ENCODE data around the gene GEMIN4.
A peak's percentile ranks its signal among the peaks of the same experiment; 100 is the strongest.
"Not testable (repeated sequence)": the region's sequence is repeated elsewhere in the genome, so short reads cannot be mapped to it uniquely, and the experiment has no call there.

The GEMIN4 gene

DNA sequence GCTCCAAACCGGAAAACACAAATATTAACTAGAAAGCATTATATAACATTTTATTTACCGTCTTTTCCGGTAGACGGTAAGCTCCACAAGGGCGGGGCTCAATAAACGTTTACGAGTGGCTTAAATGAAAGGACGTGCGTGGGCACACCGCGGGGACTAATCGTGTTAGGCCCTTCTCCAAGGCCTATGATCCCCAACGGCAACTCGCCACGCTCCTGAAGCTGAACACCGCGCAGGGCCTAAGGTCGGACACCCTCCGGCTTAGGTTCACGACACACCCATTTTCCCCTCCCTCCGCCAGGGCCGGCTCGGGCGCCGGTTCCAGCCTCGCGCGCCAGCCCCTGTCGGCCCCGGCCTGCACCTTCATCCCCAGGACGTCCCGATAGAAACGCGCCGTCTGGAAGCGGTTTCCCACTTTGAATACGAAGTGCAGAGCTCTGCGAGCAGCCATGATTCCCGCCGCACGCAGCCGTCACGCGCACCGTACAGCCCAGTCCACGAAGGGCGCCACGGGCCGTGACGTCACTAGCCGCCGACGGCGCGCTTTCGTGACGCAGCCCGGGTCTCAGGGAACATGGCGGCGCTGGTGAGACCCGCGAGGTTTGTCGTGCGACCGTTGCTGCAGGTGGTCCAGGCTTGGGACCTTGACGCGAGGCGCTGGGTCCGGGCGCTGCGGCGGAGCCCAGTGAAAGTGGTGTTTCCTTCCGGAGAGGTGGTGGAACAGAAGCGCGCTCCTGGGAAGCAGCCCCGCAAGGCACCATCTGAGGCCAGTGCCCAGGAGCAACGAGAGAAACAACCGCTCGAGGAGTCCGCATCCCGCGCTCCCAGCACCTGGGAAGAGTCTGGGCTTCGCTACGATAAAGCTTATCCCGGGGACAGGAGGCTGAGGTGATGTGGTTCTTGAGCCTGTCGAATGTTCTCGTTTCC, 30.0 kb upstream of the GEMIN4 start, which contains the start of the genes GLOD4 and MRM3:
Gene GLOD4, minus strand, starts transcription at position 476 of the 927 bp plus-strand sequence. Its CDS starts 25 bp downstream, at position 451.
Gene MRM3, plus strand, starts transcription at position 549 of the 927 bp plus-strand sequence. Its CDS starts 26 bp downstream, at position 575.
- DNase-seq (ENCODE audit: low read depth in 1 of 2, low spot score in 1 of 2) = peak; percentile 86 to 95

DNA sequence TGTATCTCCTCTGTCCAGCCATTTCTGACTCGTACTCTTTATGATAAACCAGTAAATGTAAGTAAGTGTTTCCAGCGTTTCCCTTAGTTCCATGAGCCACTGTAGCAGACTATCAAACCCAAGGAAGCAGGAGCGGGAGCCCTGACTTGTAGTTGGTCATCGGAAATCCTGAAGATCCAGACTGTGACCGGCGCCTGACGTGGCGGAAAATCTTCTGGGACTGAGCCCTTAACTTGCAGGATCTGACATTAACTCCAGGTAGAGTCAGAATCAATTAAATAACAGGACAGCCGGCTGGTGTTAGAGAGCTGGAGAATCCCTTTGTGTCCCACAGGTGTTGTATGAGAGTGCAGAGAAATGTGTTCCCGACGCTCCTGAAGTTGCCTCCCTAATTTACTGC, 26.0 kb upstream of the GEMIN4 start:
- no peak for DNase-seq (ENCODE audit: low read depth in 1 of 2, low spot score in 1 of 2)

DNA sequence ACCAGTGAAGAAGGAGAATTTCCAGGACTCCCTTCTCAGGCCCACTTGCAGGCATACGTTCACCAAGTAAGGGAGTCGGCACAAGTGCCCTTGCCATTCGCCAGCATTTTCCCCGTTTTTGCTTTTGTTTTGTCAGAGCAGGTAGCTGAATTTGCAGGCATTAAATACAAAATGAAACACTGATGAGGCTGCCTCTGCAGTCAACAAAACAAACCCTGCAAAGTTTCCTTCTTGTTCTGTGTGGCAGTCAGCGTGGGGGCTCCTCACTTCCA, 22.2 kb upstream of the GEMIN4 start:
- no peak for DNase-seq (ENCODE audit: low read depth in 1 of 2, low spot score in 1 of 2)

DNA sequence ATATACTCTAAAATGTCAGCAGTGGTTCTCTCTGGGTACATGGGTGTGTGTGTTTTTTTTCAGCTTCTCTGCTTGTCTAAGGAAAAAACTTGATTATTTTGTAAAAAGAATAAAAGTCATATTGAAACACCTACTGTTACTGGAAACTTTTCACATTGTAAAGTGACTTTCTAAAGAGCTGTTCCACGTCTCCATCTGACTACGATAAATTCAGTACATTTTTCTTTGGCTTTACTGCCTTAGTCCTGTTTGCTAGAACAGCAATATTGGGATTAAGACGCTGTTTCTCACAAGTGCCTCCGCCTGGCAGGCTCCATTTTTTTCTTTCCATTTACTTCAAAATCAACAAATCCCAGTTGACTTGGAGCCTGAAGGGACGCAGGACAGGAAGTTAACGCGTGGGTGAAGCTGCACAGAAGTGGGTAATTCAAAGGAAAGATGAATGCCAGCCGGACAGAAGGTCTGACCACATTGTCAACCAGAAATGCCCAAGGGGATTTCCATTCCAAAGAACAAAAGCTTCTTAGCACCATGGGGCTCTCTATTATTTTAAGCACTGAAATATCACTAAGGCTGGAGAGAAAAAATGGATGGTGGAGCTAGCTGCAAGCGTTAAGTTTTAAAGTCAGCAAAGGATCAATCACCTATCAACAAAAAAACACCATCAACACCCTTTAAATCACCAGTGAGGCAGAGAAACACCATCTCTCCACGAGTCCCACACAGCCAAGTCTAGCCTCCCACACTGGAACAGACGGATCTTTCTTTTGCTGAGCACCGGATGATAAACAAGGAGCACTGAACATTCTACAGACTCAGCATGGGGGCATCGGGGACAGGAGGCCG, 21.6 kb upstream of the GEMIN4 start:
- DNase-seq (ENCODE audit: low read depth in 1 of 2, low spot score in 1 of 2) = no peak

DNA sequence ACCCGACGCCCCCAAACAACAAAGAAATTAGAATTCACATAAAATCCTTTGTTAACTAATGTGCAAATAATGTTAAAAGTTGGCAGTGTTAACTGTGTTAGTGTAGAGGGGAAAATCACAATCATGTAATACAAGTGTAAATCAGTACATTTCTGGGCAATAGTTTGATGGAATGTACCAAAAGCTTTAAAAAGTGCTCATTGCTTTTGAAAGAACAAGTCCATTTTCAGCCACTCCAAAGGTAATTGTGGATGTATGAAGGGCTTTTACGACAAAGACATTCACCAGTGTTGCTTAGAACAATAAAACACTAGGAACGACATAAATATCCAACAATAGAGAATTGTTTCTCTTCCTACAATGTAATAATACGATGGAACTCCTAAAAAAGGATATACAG, 21.0 kb upstream of the GEMIN4 start:
- DNase-seq (ENCODE audit: low read depth in 1 of 2, low spot score in 1 of 2) = no peak

DNA sequence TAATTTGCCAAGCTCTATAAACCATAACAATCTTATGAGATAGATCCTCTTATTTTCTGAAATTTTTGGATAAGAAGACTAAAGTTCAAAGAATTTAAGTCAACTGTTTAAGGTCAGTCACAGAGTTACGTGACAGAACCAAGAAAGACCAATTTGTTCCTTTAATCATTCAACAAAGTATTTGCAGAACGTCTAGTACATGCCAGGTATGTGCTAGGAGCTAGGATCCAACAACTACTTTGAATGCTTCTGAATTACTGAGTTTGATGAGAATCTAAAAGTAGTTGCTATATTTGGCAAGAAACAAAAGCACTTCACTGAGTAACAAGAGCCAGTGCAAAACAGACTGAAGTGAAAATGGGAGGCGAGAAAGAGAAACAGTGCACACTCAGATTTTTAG, 15.0 kb upstream of the GEMIN4 start:
- DNase-seq (ENCODE audit: low read depth in 1 of 2, low spot score in 1 of 2) = no peak

DNA sequence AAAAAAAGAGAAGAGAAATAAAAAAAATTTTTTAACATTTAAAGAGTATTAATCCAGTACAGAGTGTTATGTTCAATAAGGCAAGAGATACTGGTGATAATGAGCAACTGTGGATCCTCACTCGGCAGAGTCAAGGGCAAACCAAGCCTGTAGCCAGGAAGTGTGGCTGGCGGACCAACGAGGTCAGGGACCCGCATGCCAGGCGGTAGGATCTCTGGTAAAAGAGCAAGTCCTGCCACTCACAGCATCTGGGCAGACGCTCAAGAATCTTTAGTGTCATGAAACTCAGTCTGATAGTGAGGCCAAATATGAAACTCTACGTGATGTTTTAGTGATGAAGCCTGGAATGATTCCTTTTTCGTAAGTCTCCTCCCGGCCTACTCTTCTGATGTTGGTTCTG, 8.3 kb upstream of the GEMIN4 start:
- DNase-seq (ENCODE audit: low read depth in 1 of 2, low spot score in 1 of 2) = no peak

DNA sequence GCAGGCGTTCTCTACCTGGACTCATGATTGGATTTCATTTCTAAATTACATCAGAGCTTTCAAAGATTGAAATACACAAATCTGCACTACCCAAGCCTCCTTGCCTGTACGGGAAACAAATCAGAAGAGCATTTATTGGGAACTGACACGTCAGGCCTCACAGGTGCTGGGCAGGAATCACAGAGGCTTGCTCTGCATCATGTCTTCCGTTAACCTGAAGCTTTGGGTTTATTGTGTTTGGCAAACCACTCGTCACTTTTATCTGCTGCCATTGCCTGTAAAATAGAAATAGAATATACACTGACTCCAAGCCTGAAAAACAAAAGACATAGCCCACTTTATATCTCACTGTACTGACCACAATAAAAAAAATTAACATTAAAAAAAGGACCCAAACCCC, 7.9 kb upstream of the GEMIN4 start:
- DNase-seq (ENCODE audit: low read depth in 1 of 2, low spot score in 1 of 2) = no peak

DNA sequence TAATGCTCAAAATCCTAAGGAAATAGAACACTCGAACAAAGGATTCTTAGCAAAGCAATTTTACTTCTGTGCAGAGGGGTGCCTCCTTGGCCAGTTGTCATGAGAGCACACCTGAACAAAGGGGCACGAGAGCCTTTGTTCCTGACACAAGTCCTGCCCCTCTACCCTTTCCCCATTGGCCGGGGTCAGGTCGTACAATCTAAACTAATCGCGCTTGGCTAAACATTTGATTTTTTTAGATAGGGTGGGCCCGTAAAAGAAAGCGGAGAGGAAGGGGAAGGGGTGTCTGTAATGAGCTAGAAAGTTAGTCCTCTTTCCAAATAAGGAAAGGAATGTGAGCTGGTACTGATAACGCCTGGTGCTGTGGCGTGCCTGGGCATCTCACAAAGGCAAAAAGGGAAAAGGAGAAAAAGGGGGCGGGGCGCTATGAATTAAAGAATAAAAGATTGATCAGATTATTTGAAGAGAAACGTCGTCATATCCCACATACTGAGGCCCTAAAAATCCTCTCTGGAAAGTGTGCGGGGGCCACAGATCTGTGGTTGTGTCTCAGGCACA, 4.0 kb upstream of the GEMIN4 start:
- DNase-seq (ENCODE audit: low read depth in 1 of 2, low spot score in 1 of 2) = not testable (repeated sequence)

DNA sequence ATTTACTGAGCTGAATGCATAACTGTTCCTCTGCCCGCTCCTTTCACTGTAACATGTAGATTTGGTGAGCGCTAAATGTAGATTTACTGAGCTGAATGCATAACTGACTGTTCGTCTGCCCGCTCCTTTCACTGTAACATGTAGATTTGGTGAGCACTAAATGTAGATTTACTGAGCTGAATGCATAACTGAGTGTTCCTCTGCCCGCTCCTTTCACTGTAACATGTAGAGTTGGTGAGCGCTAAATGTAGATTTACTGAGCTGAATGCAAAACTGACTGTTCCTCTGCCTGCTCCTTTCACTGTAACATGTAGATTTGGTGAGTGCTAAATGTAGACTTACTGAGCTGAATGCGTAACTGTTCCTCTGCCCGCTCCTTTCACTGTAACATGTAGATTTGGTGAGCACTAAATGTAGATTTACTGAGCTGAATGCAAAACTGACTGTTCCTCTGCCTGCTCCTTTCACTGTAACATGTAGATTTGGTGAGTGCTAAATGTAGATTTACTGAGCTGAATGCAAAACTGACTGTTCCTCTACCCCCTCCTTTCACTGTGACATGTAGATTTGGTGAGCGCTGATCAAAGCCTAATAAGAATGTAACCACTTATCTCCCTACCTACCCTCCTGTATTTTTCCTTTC, 3.4 kb upstream of the GEMIN4 start:
- not testable (repeated sequence) for DNase-seq (ENCODE audit: low read depth in 1 of 2, low spot score in 1 of 2)

DNA sequence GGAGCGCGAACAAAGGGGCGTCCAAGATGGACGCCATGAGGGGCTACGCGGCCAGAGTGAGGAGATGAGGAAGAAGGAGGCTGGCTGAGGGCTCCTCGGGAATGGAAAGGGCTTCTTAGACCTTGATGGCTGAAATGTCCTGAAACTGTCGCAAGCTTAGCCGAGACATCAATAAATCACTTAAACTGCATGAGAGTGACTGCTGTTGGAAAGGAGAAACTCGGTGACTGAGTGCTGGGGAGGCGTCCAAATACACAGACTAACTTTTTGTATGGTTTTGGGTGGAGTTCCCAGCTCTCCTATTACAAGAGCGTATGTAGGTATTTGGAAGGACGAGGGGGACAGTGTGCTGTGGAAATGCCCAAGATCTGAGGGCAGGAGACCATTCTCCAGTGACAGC, 1.4 kb upstream of the GEMIN4 start:
- DNase-seq (ENCODE audit: low read depth in 1 of 2, low spot score in 1 of 2) = no peak

DNA sequence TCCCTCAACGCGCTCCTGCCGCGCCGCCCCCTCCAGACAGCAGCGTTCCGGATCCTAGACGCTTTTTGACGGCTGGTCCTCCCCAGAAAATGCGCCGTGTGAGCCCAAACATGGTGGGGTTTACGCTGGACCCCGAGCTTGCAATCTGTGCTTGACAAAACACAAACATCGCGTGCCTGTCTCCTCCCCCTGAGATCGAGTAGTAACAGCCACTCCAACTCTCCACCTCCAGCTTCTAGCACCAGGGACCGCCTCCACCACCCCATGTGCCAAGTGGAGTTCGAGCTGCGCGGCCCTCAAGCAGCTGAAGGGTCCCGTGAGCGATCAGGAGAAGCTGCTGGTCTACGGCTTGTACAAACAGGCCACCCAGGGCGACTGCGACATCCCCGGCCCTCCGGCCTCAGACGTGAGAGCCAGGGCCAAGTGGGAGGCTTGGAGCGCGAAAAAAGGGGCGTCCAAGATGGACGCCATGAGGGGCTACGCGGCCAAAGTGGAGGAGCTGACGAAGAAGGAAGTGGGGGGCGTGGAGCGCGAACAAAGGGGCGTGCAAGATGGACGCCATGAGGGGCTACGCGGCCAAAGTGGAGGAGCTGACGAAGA, 656 bp upstream of the GEMIN4 start:
- DNase-seq (ENCODE audit: low read depth in 1 of 2, low spot score in 1 of 2) = peak in 1 of 2 donors; percentile 16

DNA sequence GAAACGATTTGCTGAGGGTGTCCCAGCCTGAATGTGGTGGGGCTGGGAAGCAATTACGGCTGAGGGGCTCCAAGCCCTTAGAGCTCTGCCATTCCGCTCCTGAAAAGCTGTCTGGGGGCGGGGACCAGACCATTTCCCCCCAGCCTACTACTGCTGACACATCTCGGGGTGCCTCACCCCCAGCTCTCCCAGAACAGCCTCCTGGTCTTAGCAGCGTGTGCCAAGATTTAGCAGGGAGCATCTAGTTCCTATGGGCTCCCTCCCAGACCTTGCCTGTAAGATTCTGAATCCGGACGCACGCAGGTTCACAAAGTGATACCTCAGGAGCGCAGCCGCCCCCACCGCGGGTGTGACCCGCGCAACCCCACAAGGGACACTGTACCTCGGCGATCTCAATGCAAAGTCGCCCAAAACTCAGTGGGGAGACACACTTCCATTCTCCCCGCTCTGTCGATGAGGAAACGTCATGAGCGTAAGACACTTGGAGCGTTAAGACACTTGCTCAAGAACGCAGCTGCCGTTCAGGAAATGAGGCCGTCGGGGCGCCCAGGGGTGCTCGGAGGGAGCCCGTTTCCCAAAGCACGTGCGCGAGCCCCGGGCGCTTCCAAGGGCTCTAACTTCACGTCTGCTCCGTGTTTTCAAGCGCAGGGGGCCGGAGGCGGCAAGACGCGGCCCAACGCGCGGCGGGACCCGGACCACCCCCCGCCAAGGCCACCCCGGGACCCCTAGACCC, 629 bp downstream of the GEMIN4 start:
- peak in 1 of 2 donors; percentile 34 for DNase-seq (ENCODE audit: low read depth in 1 of 2, low spot score in 1 of 2)

DNA sequence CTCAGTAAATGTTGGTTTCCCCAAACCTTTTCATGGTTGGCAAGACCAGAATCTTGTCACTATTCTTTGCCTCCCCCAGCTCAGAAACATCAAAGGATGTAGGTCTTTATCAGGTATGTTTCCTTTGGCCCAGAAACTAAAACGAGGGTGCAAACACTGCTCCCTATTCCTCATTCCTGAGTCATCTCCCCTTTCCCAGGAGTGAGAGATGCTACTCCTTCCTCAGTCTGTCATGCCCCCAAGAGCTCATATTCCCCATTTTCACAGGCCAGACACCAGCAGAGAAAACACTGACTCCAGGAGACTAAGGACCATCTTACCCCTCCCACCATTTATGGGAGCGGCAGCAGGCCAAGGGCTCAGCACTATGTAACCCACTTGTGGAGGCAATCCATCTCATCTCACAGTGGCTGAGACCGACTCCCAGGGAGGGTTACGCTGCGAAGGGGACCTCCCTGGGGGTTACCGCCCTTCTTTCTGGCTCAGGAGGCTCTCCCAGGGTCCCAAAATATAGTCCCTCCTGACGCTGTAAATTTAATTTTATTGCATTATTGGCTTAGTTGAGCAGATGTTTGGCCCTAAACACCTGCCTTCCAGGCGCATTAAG, 1.5 kb downstream of the GEMIN4 start:
- DNase-seq (ENCODE audit: low read depth in 1 of 2, low spot score in 1 of 2) = no peak

DNA sequence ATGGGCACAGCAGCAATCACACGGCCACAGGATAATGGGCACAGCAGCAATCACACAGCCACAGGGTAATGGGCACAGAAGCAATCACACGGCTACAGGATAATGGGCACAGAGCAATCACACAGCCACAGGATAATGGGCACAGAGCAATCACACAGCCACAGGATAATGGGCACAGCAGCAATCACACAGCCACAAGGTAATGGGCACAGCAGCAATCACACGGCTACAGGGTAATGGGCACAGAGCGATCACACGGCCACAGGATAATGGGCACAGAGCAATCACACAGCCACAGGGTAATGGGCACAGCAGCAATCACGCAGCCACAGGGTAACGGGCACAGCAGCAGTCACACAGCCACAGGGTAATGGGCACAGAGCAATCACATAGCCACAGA, 2.7 kb downstream of the GEMIN4 start:
- not testable (repeated sequence) for DNase-seq (ENCODE audit: low read depth in 1 of 2, low spot score in 1 of 2)

DNA sequence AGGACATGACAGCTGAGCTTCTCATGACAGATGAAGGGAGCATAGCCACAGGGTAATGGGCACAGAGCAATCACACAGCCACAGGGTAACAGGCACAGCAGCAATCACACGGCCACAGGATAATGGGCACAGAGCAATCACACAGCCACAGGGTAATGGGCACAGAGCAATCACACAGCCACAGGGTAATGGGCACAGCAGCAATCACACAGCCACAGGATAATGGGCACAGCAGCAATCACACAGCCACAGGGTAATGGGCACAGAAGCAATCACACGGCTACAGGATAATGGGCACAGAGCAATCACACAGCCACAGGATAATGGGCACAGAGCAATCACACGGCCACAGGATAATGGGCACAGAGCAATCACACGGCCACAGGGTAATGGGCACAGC, 3.5 kb downstream of the GEMIN4 start:
- not testable (repeated sequence) for DNase-seq (ENCODE audit: low read depth in 1 of 2, low spot score in 1 of 2)

DNA sequence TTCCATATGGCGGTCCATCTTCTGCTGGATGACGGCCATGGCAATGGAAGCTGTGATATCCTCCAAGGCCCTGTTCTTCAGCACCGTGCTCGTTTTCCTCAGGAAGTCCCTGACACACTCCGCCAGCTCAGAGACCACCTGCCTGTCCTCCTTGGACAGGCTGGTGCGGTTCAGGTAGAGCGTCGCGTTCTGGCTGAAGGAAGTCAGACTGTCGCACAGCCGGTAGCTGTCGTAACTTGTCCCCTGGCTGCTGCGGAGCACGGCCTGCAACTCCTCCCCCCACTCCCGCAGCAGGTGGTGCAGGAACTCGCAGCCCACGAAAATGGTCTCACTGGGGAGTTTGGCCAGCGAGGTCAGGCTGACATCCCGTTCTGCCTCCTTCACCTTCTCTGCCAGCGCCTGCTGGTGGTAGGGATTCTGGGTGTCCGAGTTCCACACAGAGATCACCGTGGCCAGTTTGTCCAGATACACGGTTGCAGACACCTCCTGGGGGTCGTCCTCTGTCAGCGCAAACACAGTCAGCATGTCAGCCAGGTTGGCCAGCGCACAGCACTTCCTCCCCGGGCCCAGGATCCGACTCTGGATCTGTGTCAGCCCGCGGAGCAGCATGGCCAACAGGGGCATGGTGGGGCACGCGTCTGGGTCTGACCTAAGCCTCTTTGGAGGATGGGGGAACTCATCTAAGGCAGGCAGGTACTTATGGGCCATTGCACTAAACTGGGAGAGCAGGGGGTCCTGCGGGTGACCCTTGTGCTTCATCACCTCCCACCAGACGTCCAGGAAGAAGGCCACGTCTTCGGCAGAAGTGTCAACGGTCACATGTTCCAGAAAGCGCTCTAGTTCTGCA, 5.1 kb downstream of the GEMIN4 start:
- no peak for DNase-seq (ENCODE audit: low read depth in 1 of 2, low spot score in 1 of 2)

DNA sequence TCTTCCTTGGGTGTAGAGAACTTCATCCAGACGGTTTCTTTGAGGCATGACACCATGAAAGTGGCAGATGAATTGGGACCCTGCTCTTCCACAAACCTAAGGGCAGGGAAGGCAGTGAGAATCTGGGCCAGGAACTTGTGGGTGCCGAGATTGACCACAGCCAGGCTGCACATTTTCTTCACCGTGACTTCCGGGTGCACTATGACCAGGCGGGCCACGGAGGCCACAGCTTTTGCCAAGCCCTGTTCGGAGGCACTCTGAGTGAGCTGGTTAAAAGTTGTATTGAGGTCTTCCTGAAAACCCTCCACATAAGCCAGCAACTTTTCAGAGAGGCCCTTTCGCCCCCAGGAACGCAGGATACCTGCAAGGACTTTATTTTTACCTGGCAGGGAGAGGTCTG, 5.9 kb downstream of the GEMIN4 start:
- DNase-seq (ENCODE audit: low read depth in 1 of 2, low spot score in 1 of 2) = no peak

DNA sequence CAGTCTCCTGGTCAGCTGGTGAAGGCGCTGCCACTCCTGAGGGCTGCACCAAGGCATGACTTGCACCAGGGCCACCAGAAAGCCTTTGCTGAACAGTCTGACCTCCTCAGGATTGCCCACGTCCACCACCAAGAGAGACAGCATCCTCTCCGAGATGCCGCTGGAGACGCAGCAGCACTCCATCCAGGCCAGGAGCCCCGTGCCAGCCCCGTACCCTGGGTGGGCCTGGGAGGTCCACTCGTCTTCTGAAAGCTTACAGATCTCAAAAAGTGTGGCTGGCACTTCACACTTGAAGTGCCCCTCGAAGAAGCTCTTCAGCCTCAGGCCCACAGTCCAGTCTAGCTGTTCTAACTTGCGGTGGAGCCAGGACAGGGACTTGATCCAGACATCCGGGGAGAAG, 6.7 kb downstream of the GEMIN4 start:
- DNase-seq (ENCODE audit: low read depth in 1 of 2, low spot score in 1 of 2) = no peak
